ENCODE measurements around the gene MEGF6.

Gene MEGF6

GRCh38 chr1:3560251-3560871 is 50.9 kb downstream of the MEGF6 start:
- H3K4me3 ChIP-seq (ENCODE audit: low read length), result no peak overlapping the region
- no peaks in the 10 kb centered on the region for H3K9me3 ChIP-seq (ENCODE audit: control insufficient read depth, insufficient read depth, low read length)
- H4K20me1 ChIP-seq (ENCODE audit: control insufficient read depth, insufficient read depth, low read depth, low read length), result no peaks in the 10 kb centered on the region

GRCh38 chr1:3558036-3558726 is 53.1 kb downstream of the MEGF6 start:
- Histone ChIP-seq H3F3A (ENCODE audit: control insufficient read depth, insufficient read depth) (no peaks in the 10 kb centered on the region), H3K4me2 (ENCODE audit: low read length) (no peak overlapping the region), H3K27ac (ENCODE audit: low read depth, low read length) (no peak overlapping the region), H3K36me3 (ENCODE audit: control insufficient read depth, low read length) (no peaks in the 10 kb centered on the region), H3K4me1 (ENCODE audit: control insufficient read depth, low read length) (no peaks in the 10 kb centered on the region), H3K4me3 (ENCODE audit: low read length) (no peak overlapping the region), H3K79me2 (ENCODE audit: control insufficient read depth, low read length) (no peaks in the 10 kb centered on the region), H3K27me3 (ENCODE audit: control insufficient read depth, low read length) (no peaks in the 10 kb centered on the region), H4K20me1 (ENCODE audit: control insufficient read depth, insufficient read depth, low read depth, low read length) (no peaks in the 10 kb centered on the region), H3K9me2 (replicated peaks; ENCODE audit: control insufficient read depth, low read length) (no peaks in the 10 kb centered on the region), H3K9me3 (ENCODE audit: control insufficient read depth, insufficient read depth, low read length) (no peaks in the 10 kb centered on the region)
- TF ChIP-seq EZH2phosphoT487 (IDR thresholded peaks at IDR 0.05; ENCODE audit: borderline replicate concordance, low read length), result no peak
- TF ChIP-seq, protein P1, sequence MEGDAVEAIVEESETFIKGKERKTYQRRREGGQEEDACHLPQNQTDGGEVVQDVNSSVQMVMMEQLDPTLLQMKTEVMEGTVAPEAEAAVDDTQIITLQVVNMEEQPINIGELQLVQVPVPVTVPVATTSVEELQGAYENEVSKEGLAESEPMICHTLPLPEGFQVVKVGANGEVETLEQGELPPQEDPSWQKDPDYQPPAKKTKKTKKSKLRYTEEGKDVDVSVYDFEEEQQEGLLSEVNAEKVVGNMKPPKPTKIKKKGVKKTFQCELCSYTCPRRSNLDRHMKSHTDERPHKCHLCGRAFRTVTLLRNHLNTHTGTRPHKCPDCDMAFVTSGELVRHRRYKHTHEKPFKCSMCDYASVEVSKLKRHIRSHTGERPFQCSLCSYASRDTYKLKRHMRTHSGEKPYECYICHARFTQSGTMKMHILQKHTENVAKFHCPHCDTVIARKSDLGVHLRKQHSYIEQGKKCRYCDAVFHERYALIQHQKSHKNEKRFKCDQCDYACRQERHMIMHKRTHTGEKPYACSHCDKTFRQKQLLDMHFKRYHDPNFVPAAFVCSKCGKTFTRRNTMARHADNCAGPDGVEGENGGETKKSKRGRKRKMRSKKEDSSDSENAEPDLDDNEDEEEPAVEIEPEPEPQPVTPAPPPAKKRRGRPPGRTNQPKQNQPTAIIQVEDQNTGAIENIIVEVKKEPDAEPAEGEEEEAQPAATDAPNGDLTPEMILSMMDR (IDR thresholded peaks at IDR 0.05; ENCODE audit: low read depth, low read length, poor library complexity, severe bottlenecking), result no peak

More at GRCh38 chr1:3560251-3560871, 50.9 kb downstream of the MEGF6 start:
- no peaks in the 10 kb centered on the region for H3F3A ChIP-seq (ENCODE audit: control insufficient read depth, insufficient read depth)
- H3K4me2 ChIP-seq (ENCODE audit: low read length), result no peak overlapping the region
- no peaks in the 10 kb centered on the region for H3K27me3 ChIP-seq (ENCODE audit: control insufficient read depth, low read length)
- H3K9me2 ChIP-seq (replicated peaks; ENCODE audit: control insufficient read depth, low read length), result no peaks in the 10 kb centered on the region
- no peaks in the 10 kb centered on the region for H3K36me3 ChIP-seq (ENCODE audit: control insufficient read depth, low read length)
- H3K4me1 ChIP-seq (ENCODE audit: control insufficient read depth, low read length), result no peaks in the 10 kb centered on the region
- H3K79me2 ChIP-seq (ENCODE audit: control insufficient read depth, low read length), result no peaks in the 10 kb centered on the region
- no peak for TF ChIP-seq EZH2phosphoT487 (IDR thresholded peaks at IDR 0.05; ENCODE audit: borderline replicate concordance, low read length)
- TF ChIP-seq, protein P1 (IDR thresholded peaks at IDR 0.05; ENCODE audit: low read depth, low read length, poor library complexity, severe bottlenecking), result no peak
- H3K27ac ChIP-seq (ENCODE audit: low read depth, low read length), result no peak overlapping the region

- Histone ChIP-seq H3K4me3 (ENCODE audit: low read length) (no peak overlapping the region), H3K4me2 (ENCODE audit: low read length) (no peak overlapping the region), H3K27me3 (ENCODE audit: control insufficient read depth, low read length) (no peaks in the 10 kb centered on the region), H3K9me3 (ENCODE audit: control insufficient read depth, insufficient read depth, low read length) (no peaks in the 10 kb centered on the region), H3K27ac (ENCODE audit: low read depth, low read length) (no peak overlapping the region), H4K20me1 (ENCODE audit: control insufficient read depth, insufficient read depth, low read depth, low read length) (no peaks in the 10 kb centered on the region), H3F3A (ENCODE audit: control insufficient read depth, insufficient read depth) (no peaks in the 10 kb centered on the region), H3K9me2 (replicated peaks; ENCODE audit: control insufficient read depth, low read length) (no peaks in the 10 kb centered on the region), H3K79me2 (ENCODE audit: control insufficient read depth, low read length) (no peaks in the 10 kb centered on the region), H3K36me3 (ENCODE audit: control insufficient read depth, low read length) (no peaks in the 10 kb centered on the region), H3K4me1 (ENCODE audit: control insufficient read depth, low read length) (no peaks in the 10 kb centered on the region)
- TF ChIP-seq, protein P1 (IDR thresholded peaks at IDR 0.05; ENCODE audit: low read depth, low read length, poor library complexity, severe bottlenecking), result no peak
- TF ChIP-seq EZH2phosphoT487 (IDR thresholded peaks at IDR 0.05; ENCODE audit: borderline replicate concordance, low read length), result no peak
Measured at GRCh38 chr1:3557366-3557765, 53.9 kb downstream of the MEGF6 start.
